LoVo (cell line): Measurements from ENCODE around the gene SREBF1.

Experiments used
- DNase-seq: peaks from one replicate; pipeline ENCODE4 v3.0.0-alpha.2; 2016; ENCODE audit warnings: low spot score

The SREBF1 gene

DNA sequence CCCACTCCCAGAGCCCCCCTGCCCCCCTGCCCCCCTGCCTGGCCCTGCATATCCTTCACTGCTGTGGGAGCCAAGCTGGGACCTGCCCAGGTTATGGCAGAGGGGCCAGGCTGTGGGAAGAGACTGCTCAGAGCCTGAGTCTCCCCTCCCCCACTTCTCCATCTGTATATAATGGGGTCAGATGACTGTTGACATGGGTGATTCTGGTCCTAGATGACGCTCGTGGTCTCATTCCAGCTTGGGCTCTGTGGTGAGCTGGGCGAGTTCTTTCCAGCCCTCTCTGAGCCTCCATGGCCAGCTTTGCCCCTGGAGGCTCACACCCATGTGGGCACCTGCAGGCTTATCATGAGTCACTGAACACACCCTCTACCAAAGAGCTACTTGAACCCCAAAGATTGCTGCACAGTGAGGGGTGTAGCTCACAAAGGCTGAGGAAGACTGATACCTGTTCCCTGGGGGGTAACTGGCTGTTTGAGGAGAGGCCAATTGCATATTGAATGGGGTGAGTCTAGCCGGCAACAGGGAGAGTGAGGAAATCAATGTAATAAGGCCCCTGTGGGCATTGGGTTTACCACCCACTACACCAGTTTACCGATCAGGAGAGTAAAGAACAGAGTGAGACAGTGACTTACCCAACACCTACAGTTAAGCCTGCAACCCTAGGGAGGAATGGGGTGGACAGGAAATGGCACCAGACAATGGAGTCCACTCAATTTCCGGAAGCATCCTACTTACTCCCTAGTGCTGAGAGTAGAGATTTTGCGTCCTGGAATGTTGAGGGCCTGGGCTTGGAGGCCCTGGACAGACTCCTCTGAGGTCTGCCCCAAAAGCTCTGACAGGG, 4.2 kb upstream of the SREBF1 start:
- peak; percentile 30 for DNase-seq

DNA sequence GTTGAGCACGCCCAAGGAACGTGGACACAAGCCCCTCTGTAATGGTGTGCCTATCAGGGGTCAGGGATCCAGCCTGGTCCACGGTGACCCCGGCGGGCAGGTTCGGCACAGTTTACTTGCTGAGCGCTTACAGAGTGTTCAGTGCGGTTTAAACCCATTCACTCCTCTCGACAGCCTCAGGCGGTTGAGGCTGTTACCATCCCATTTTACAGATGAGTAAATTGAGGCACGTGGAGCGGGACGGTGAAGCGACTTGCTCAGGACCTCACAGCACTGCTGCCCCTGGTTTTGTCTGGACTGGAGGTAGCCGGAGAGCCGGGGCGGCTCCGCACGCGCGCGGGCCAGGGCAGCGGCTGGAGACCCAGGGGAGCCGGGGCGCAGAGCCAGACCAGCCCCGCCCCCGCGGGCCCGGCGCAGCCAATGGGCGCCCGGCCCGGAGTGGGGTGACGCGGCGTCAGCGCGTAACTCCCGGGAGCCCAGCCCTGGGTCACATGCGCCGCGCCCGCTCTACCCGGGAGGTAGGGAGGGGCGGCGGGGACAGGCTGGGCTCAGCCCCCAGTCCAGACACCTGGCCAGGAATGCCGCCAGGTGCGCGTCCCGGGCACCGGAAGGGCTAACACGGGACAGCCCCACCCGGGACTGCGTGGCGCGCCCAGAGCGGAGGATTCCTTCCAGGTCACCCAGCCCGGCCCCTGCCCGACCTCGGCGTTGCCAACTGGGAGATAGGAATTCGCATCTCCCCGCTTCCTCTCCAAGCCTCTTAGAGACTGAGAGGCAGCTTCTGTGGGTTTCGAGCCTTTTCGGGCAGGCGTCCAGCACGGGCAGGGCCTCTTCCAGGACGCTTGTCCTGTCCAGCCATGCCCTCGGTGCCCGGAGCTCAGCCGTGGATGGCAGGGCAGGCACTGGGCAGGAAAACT, 3.3 kb upstream of the SREBF1 start:
- peak; percentile 94 for DNase-seq

DNA sequence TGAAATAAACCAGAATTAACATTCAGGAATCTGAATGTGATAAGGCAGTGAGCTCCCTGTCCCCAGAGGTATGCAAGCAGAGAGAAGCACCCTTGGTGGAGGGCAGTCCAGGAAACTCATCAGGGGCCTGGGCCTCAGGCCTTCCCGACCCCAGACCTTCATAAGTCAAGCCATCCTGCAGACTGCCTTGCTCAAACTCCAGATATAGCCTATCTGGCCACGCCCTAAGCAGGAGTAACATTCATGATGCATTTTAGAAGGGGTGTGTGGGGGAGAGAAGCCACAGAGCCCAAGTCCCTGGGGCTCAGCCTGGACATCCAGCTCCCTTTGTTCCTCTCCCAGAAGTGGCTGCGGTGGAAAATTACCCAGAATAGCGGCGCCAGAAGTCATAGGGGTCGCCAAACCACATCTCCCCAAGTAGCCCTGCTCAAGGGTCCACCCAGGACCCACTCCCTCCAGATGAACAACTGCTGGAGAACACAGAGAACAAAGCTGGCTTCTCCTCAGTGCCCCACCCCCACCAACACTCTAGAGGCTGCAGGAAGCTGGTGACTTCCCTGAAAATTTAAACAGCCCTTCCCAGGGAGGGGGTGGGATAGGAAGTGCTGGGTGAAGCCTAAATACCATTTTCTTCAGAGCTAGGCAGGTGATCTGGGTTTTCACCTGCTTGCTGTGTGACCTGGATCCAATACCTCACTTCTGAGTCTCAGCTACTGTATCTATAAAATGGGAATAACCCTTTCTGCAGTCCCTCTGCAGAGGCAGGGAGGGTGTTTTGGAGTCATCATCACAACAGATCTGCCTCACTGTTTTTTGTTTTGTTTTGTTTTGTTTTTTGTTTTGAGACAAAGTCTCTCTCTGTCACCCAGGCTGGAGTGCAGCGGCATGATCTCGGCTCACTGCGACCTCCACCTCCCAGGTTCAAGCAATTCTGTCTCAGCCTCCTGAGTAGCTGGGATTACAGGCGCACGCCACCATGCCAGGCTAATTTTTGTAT, 1.5 kb upstream of the SREBF1 start:
- DNase-seq = peak; percentile 42

DNA sequence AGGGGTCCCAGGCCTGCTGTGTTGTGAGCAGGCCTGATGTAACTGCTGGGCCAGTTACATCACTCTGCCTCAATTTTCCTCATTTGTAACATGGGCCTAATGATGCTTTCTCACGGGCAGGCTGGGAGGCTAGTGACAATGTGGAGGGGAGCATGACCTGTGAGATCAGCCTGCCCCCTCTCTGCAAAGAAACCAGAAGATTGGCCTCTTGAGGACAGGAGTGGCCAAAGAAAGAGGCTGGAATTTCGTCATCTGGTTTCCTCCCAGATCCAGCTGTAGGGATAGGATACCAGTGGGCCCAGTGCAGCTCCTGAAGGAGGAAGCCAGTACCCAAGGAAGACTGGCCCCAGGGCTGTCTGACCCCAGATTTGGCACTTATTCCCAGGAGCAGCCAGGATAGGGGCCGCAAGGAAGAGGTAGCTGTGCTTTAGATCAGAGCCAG, 615 bp upstream of the SREBF1 start:
- DNase-seq = peak; percentile 26

DNA sequence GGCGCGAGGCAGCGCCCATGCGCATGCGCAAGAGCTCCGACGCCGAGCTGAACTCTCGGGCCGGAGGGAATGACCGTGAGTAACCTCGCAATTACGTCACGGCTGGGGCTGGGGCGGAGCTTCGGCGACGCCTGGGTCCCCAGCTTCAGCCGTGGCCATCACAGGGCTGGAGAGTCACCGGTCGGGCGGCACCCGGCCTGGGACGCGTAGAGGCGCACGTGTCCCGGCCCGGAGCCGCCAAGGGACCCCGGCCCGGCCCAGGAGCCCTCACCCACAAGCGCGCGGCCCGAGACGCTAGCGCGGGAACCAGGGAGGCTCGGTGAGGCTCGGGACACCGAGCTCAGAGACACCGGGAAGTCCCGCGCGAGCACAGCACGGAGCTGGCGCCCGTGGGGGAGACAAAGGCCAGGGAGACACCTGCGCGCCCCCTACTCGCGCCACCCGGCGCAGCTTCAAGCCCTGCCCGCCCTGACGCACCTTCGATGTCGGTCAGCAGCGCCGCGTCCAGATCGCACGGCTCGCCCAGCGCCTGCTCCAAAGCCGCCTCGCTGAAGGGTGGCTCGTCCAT, 452 bp downstream of the SREBF1 start:
- peak; percentile 96 for DNase-seq

DNA sequence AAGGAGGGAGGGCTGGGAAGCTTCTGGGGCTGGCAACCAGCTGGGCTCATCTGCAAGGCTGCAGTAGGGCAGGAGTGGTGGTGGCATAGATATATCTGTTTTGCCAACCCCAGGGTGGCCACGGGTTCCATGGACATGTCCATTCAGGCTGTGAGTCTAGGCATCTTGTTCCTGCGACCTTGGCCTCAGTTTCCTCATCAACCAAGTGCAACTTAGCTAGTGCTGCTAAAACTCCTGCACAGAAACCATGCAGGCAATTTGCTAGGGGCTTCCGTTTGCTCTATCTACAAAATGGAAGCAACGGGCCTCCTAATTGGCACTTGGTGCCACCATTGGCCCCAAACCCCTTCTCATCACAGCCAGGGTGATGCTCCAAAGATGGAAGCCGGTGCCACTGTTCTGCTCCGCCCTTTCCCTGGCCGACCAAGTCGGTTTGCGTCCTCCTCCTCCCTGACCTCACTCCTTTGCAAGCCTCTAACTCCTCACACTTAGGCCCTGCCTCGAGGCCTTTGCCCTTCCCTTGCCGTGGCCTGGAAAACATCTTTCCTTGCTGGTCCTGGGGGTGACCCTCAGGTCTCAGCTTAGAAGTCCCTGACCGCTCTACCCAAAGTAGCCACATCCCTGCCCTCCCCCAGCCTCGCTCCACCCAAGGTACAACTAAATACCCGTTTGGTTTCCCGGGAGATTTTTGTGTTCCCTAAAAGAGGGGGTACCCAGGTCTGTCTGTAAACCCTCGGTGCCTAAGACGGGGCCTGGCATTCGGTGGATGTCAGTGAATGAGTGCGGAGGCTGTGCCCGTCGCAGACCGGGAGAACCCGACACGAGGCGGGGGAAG, 1.2 kb downstream of the SREBF1 start:
- no peak for DNase-seq

DNA sequence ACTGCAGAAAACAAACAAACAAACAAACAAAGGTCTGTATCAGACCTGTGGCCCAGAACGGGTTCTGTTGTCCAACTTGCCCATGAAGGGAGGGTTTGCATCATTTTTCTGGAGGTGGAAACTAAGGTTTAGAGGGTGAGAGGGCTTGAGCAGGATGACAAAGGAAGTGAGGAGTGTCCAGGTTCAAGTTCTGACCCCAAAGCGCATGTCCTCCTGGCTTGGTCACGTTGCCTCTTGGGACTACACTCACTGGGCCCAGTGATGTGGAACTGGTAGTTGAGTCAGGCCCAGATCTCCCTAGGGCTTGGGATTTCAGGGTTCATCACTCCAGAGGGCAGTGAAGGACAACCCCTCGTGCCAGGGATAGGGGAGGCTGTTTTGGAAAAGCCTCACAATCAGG, 1.8 kb downstream of the SREBF1 start:
- no peak for DNase-seq

DNA sequence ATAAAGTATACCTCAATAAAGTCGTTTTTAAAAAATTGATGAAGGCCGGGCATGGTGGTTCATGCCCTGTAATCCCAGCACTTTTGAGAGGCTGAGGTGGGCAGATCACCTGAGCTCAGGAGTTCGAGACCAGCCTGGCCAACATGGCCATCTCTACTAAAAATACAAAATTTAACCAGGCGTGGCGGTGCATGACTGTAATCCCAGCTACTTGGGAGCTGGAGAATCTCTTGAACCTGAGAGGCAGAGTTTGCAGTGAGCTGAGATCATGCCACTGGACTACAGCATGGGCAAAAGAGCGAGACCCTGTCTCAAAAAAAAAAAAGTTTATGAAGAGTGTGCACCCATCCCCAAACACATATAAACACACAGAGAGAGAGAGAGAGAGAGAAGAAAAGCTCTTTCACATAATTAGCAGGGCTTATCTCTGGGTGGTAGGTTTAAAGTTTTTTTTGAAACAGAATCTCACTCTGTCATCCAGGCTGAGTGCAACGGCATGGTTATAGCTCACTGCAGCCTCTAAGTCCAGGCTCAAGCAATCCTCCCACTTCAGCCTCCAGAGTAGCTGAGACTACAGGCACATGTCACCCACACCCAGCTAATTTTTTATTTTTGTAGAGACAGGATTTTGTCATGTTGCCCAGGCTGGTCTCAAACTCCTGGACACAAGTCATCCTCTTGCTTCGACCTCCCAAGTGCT, 3.0 kb downstream of the SREBF1 start:
- no peak for DNase-seq

DNA sequence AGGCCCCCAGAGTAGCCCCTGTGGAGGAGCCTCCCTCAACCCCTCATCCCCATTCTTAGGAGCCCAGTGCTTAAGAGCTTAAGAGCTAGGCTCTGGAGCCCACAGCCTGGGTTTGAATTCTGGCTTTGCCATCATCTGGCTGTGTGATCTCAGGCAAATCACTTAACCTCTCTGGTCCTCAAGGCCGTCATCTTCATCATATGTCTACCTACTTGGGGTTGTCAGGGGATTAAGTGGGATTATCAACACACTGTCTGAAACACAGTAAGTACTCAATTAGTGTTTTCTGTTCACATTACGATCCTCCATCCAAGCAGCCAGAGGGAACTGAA, 4.8 kb downstream of the SREBF1 start:
- no peak for DNase-seq

DNA sequence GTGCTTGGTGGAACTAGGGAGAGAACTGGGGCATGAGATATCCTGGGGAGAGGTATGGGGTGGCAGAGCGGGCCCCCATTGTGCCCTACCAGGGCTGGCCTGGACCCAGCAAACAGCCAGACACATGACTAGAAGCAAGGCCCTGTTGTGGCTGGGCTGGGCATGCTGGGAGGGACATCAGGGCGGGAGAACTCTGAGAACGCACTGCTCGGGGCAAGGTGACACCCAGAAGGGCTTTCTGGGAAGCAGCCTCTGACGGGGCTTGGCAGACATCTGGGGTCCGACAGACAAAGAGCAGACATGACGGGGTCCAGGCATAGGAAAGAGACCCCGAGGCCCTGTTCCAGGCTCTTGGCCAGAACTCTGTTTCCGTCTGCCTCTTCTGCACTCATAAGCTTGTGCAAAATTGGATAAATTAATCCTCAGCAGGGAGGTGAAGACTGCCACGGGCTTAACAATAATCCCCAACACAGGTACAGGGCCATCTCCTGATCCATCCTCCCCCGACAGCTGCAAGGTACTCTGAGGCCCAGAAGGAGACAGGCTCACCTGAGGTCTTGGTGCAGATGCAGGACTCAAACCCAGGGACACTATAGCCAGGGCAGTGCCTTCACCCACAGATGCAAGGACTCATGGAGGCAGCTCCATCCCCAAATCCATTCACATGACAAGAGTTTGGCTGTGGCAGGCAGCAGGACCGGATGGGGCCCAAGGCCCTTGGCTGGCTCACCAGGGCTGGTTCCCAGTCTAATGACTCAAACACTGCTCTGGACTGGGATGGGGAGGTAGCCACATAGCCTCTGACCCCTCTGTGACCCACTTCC, 5.4 kb downstream of the SREBF1 start:
- DNase-seq = no peak

DNA sequence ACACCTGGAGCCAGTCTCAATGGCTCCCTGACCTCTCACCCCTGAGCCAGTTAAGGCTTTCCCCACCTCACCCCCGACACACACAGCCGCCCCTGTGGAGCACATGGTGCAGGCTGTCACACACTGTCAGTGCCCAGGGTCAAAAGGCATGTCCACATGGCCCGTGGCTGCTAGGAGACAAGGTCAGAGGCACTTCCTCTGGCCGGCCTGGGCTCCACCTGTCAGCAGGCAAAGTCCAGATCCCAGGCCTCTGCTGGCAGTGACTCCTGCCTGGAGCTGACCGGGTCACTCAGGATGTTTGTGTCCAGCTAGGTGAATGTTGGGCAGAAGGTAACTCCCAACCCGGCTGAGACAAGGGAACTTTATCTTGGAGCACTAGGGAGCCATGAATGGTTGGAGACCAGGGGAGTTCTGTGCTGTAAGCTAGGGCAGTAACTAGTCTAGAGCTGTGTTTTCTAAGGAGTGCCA, 6.0 kb downstream of the SREBF1 start:
- no peak for DNase-seq

DNA sequence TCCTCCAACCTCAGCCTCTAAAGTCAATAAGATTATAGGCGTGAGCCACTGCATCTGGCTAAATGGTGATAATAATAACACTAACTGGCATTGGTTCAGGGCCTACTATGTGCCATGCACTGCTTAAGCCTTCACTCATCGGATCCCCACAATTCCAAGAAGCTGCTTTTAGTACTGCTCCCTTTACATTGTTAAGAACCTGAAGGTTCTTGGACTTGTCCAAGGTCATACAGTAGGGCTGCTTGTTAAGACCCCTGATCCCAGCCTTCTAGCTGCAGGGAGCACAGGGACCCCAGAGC, 6.6 kb downstream of the SREBF1 start:
- DNase-seq = no peak

DNA sequence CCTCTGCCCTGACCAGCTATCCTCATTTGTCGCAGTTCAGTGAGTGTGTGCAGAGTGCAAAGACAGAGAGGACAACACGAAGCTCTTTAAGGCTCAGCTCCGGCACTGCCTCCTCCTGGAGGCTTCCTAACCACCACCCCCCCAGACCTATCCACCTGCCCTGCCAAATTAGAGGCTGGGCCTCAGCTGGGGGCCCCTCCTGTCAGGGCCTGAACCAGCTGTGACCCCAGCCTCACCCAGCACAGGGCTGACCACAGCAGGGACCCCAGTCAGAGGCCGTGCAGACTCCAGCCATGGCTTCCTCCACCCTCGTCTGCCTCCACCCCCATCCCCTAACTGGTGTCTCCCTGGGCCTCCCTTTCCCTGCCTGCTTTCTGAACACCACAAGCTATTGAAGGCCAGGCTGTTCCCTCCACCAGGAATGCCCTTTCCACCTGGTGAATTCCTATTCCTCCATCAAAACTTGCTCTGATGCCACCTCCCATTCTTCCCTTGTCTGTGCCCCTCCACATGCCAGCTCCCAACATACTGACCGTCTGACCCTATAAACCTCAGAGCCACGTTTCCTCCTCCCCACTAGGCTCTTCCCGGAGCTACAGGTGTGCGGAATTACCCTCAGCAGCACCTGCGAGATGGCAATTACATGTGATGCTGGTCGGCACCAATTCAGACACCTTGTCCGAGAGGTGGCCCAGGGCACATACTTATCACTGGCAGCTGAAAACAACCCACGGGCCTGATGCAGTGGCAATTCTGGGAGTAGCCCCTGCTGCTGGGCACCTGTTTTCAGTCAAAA, 8.8 kb downstream of the SREBF1 start:
- no peak for DNase-seq

DNA sequence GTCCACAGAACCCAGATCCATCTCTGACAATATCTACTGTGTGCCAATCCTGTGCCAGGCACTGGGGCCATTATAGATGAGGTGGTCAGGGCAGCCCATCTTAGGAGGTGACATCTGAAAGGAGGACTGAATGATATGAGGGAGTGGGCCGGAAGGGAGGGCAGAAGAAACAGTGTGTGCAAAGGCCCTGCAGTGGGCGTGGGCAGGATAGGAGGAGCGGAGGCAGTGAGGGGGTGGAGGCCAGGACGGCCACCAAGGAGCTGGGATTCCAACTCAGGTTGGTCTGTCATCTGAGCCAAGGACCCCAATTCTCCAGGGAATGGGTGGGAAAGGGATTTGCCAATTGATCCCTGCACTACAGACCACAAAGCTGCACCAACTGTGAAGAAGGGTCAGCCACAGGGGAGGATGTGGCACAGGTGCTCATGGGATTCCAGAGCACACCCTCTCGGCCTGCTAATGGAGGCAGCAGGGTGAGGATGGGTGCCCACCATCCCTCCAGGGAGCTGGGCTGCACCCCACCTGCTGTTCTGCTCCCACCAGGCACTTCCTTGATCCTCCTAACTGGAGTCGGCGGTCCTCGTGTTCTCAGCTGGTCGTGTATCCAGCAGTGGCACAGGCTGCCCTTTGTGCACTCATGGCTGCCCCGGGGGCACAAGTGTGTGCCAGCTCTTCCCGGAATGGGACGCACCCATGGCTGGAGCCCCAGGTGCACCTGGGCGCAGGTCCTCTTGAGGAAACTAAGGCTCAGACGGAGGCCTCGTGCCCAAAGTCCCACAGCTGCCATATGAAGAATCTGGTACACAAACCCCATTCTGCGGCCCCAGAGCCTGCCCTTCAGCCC, 9.6 kb downstream of the SREBF1 start:
- no peak for DNase-seq

DNA sequence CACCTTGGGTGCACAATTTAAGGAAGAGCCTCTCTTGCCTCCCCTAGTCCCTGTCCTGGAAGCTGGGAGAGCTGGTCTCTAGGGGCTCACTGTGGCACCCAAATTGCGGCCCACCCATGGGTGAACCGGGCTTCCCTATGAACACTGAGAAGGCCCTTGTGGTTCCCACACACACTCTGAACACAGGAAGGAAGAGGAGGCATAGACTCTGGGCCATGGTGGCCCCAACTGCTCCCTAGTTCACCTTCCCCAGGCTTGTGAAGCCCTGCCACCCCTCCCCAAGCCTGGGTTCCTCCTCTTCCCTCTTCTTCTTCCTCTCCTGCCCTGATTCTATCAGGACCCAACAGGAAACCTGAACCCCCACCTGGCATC, 10.5 kb downstream of the SREBF1 start:
- no peak for DNase-seq

DNA sequence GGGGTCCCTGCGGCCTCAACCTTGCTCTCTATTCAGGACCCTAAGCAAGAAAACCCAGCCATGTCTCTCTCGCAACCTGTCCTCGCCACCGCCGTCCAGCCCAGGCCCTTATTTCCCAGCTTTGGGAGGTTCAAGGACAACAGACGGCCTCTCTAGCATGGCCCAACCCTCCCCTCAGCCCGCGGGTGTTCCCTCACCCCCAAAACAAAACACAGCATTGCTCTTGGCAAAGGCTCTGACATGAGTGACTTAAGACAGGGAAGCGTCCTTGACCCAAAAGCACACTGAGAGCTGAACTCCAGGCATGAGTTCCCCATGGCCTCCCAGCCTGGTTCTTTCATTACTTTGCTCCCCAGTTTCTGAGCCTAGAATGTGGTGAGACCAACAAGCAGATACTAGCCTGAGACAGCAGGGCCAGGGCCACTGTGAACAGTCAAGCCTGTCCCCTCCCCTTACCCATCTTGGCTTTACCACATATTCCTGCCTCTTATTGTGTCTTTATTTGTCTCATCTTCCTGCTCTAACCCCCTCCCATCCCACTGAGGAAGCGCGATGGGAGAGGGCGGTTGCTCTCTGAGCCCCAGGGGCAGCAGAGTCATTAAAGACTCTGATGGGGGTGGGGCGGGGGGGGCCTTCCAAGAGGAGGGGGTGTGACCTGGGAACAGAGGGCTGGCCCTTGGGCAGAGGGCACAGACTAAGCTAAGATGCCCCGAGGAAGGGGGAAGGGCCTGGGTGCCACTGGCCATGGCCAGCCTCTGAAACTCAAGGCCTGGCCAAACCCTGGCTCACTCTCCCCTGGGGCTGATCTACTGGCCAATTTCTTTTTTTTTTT, 11.8 kb downstream of the SREBF1 start:
- DNase-seq = no peak
